IPS-18a (cell line): ENCODE data around the gene SLC39A3.

Experiments
- H3K27ac ChIP-seq: one replicate; pipeline ENCODE4 v1.5.1; 2013; ENCODE audit warnings: low read length
- H3K27me3 ChIP-seq: one replicate; pipeline ENCODE4 v1.6.1; 2013; ENCODE audit warnings: mild to moderate bottlenecking, low read length; ENCODE audit not compliant: control insufficient read depth, insufficient read depth
- H3K36me3 ChIP-seq: one replicate; pipeline ENCODE4 v1.6.1; 2013; ENCODE audit warnings: low read depth, low read length; ENCODE audit not compliant: control insufficient read depth
- H3K4me1 ChIP-seq: one replicate; pipeline ENCODE4 v1.6.1; 2013; ENCODE audit warnings: low read depth, low read length; ENCODE audit not compliant: control insufficient read depth
- H3K4me3 ChIP-seq: one replicate; pipeline ENCODE4 v1.5.1; 2013; ENCODE audit warnings: low read length
- H3K9ac ChIP-seq: one replicate; pipeline ENCODE4 v1.6.1; 2013; ENCODE audit warnings: mild to moderate bottlenecking, low read length, moderate library complexity
- H3K9me3 ChIP-seq: one replicate; pipeline ENCODE4 v1.6.1; 2013; ENCODE audit warnings: low read depth, low read length; ENCODE audit not compliant: control insufficient read depth

Gene SLC39A3

DNA sequence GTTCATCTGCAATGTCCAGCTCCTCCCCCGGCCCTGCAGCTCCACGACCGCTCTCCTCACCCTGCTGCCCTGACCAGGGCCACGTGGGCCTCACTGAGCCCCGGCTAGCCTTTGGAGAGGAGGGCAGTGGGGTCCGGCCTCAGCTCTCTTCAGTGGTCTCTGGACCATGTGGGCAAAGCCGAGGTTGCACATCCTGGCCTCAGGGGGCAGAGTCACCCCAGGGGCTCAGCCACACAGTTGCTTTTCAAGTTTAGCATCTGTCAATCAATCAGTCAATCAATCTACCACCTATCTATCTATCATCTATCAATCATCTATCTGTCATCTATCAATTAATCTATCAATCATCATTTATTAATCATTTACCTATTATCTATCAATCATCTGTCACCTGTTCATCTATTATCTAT, 15.7 kb downstream of the SLC39A3 start:
- H3K36me3 ChIP-seq, result no peaks in the 10 kb centered on the region
- no peaks in the 10 kb centered on the region for H3K9me3 ChIP-seq
- peaks cover 6% of the 10 kb centered on the region for H3K4me1 ChIP-seq
- peaks cover 23% of the 10 kb centered on the region for H3K27me3 ChIP-seq
- no peak overlapping the region for H3K27ac ChIP-seq
- no peak overlapping the region for H3K9ac ChIP-seq
- H3K4me3 ChIP-seq, result no peak overlapping the region

DNA sequence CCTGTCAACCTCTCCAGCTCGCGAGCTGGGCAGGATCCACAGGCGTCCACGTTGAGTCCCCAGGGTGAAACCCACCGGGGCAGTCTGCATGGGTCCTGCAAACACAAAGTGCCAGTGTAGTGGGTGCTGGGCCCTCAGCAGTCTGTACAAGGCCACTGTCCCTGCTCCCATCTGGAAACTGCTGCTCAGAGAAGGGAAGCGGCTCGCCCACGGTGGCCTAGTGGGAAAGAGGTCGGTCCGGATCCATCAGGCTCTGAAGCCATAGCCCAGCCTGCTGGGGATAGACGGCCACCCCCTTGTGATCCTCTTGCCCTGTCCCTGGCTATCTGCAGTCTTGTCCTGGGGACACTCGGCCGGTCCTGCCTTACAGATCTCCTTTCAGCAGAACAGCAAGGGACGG, 16.1 kb downstream of the SLC39A3 start:
- Histone ChIP-seq H3K4me1 (peaks cover 6% of the 10 kb centered on the region), H3K27ac (no peak overlapping the region), H3K4me3 (no peak overlapping the region), H3K27me3 (peaks cover 21% of the 10 kb centered on the region), H3K9ac (no peak overlapping the region), H3K9me3 (no peaks in the 10 kb centered on the region), H3K36me3 (no peaks in the 10 kb centered on the region)

- Histone ChIP-seq H3K9me3 (no peaks in the 10 kb centered on the region), H3K9ac (no peak overlapping the region), H3K27me3 (peaks cover 20% of the 10 kb centered on the region), H3K4me1 (peaks cover 6% of the 10 kb centered on the region), H3K27ac (no peak overlapping the region), H3K36me3 (no peaks in the 10 kb centered on the region), H3K4me3 (no peak overlapping the region)
Measured at GRCh38 chr19:2723345-2723715, 16.5 kb downstream of the SLC39A3 start.

DNA sequence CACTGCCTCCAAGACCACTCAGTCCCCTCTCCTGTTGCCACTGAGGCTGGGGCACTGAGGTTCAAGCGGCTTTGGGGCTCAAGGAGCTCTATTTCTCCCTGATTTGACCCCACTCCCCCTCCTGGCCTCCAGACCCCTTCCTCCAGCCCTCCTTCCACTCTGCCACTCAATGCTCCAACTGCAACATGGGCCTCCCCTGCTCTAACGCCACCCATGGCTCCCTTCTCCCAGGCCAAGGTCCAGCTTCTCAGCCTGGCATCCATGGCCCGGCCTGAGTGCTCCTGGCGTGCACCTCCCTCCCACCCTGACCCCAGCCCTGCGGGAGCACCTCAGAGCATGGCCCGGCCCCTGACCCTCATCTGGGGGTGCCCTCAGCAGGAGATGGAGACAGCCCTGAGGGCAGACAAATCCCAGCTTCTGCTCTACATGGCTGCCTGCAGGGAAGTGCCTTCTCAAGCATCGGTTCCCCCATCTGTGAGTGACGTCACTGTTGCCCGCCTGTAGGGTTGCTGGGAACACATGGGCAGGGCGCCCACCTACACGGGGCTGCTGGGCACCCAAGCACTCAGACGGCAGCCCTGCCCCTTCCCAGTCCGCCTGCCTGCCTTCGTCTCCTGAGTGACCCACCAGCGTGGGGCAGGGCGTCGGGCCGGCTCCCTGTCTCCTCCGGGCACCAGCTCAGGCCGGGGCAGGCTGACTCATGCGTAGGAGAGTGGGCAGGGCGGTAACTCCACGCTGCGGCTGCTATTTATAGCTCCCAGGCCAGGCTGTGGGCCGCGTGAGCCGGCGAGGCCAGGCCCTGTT, 17.1 kb downstream of the SLC39A3 start:
- Histone ChIP-seq H3K4me1 (peaks cover 6% of the 10 kb centered on the region), H3K27ac (no peak overlapping the region), H3K9ac (no peak overlapping the region), H3K4me3 (no peak overlapping the region), H3K36me3 (no peaks in the 10 kb centered on the region), H3K27me3 (peaks cover 18% of the 10 kb centered on the region), H3K9me3 (no peaks in the 10 kb centered on the region)

GRCh38 chr19:2721570-2722540, 18.0 kb downstream of the SLC39A3 start:
- H3K27ac ChIP-seq, result no peak overlapping the region
- H3K9ac ChIP-seq, result no peak overlapping the region
- H3K4me3 ChIP-seq, result peak overlapping the region; percentile 48
- H3K4me1 ChIP-seq, result peaks cover 6% of the 10 kb centered on the region
- peaks cover 11% of the 10 kb centered on the region for H3K27me3 ChIP-seq
- no peaks in the 10 kb centered on the region for H3K9me3 ChIP-seq
- no peaks in the 10 kb centered on the region for H3K36me3 ChIP-seq

GRCh38 chr19:2720777-2721569, 18.8 kb downstream of the SLC39A3 start, which contains the start of gene DIRAS1:
TSS of gene DIRAS1 (minus strand) at chr19:2721372. CDS start at chr19:2717806, 3,566 bp downstream.
- Histone ChIP-seq H3K9me3 (no peaks in the 10 kb centered on the region), H3K27me3 (peaks cover 11% of the 10 kb centered on the region), H3K36me3 (no peaks in the 10 kb centered on the region), H3K9ac (no peak within 1 kb of the TSS), H3K27ac (no peak within 1 kb of the TSS), H3K4me3 (peak within 1 kb of the TSS; percentile 49), H3K4me1 (peaks cover 6% of the 10 kb centered on the region)

DNA sequence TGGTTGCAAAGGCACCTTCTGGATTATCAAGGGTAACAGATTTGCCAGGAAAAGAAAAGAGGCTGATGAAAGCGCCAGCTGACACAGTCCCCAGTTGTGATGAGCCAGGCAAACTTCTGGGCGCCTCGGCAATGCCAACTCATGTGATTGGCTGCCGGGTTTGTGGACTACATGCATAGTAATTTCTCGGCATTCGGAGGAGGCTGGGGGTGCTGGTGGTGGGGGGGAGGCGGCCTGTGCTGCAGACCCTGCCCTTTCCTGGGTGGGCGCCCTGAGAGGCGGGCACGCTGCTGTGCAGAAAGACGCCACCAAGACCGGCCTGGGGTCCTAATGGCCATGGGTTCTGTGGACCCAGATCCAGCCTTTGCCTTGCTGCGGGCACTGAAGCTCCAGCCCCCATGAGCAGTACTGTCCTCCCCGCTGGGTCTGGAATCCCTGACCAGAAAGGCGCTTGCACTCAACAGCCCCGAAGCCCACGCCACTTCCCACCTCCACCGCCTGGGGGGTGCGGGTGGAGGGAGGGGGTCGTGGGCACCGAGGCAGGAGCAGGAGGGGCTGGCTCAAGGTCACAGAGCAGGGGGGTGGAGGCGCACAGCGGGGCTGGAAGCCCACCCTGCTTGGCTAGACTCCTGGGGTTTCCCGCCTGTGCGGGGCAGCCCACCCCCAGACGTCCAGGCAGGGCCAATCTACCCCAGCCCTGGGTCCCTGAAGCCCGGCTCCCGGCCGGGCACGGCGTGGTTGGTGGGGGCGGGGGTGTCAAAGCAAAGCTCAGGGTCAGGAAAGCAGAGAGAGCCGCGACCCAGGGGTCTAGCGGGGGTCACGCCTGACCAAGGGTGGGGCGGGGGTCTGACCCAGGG, 19.7 kb downstream of the SLC39A3 start:
- Histone ChIP-seq H3K9ac (no peak overlapping the region), H3K4me3 (peak overlapping the region; percentile 49), H3K27me3 (peaks cover 11% of the 10 kb centered on the region), H3K27ac (no peak overlapping the region), H3K9me3 (no peaks in the 10 kb centered on the region), H3K4me1 (peaks cover 6% of the 10 kb centered on the region), H3K36me3 (no peaks in the 10 kb centered on the region)

DNA sequence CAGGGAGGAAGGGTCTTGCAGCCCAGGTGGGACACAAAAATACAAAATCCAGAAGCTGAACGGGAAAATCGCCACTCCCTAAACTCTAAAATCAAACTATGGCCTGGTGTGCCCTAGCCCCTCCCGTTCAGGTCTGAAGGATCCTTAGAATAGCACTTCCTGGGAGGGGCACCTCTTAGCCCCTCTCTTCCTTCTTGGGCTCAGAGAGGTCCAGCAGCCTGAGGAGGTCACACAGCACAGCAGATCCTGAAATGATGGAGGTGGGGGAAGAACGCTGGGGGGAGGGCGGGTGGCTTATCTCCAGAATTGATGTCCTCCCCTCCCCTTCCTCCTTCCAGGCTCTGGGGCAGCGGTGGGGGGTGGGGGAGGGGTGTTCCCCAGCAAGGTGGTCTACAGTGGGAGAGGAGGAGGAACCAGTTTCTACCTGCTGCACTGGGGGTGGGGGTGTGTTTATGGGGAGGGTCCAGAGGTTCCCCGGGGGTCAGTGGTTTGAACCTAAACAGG, 20.5 kb downstream of the SLC39A3 start:
- Histone ChIP-seq H3K36me3 (no peaks in the 10 kb centered on the region), H3K4me1 (peaks cover 6% of the 10 kb centered on the region), H3K27me3 (peaks cover 11% of the 10 kb centered on the region), H3K27ac (no peak overlapping the region), H3K9ac (no peak overlapping the region), H3K9me3 (no peaks in the 10 kb centered on the region), H3K4me3 (peak overlapping the region; percentile 49)

GRCh38 chr19:2717638-2718541, 21.9 kb downstream of the SLC39A3 start:
- Histone ChIP-seq H3K27ac (no peak overlapping the region), H3K4me1 (peaks cover 6% of the 10 kb centered on the region), H3K9ac (no peak overlapping the region), H3K36me3 (no peaks in the 10 kb centered on the region), H3K9me3 (no peaks in the 10 kb centered on the region), H3K27me3 (peaks cover 11% of the 10 kb centered on the region), H3K4me3 (no peak overlapping the region)
